Kidney (tissue), 14 donors: ENCODE data around the gene ASTN2. TPM values are rescaled to one million over a fixed set of nuclear protein-coding genes. Genes with fewer than 3 reads are reported as not detected.

Experiments
- DNase-seq, 5 donors: peaks; one replicate each; pipeline ENCODE4 v3.0.0-alpha.2; 2013 to 2020
- FAIRE-seq: peaks from 2 replicates; lab custom pipeline; 2012; peaks lifted over from hg19 to GRCh38; lab: Jason Lieb, UNC
- H3K27ac ChIP-seq, 2 donors: one replicate each; pipeline ENCODE4 v1.7.0; 2013; ENCODE audit warnings: low read depth in 2 of 2, low read length in 2 of 2, inconsistent platforms in 1 of 2
- H3K27me3 ChIP-seq: one replicate; pipeline ENCODE4 v1.7.1; 2013; ENCODE audit warnings: low read length, inconsistent platforms; ENCODE audit not compliant: control insufficient read depth, insufficient read depth
- H3K36me3 ChIP-seq, 3 donors: one replicate each; pipeline versions ENCODE4 v1.7.0 to v1.7.1; 2013; ENCODE audit warnings: low read length in 3 of 3, control low read depth in 1 of 3, inconsistent platforms in 1 of 3; ENCODE audit not compliant: insufficient read depth in 3 of 3, control insufficient read depth in 2 of 3
- H3K4me1 ChIP-seq, 3 donors: one replicate each; pipeline versions ENCODE4 v1.7.0 to v1.7.1; 2013; ENCODE audit warnings: low read length in 3 of 3, inconsistent platforms in 1 of 3, low read depth in 1 of 3; ENCODE audit not compliant: control insufficient read depth in 2 of 3, insufficient read depth in 2 of 3
- H3K4me3 ChIP-seq, 3 donors: one replicate each; pipeline versions ENCODE4 v1.7.0 to v1.8.1; 2013; ENCODE audit warnings: low read length in 3 of 3, control low read depth in 1 of 3, inconsistent platforms in 1 of 3
- H3K9ac ChIP-seq, 3 donors: one replicate each; pipeline versions ENCODE4 v1.7.0 to v1.7.1; 2013; ENCODE audit warnings: low read length in 3 of 3, control low read depth in 1 of 3, inconsistent platforms in 1 of 3
- H3K9me3 ChIP-seq, 3 donors: one replicate each; pipeline versions ENCODE4 v1.7.0 to v1.7.1; 2013; ENCODE audit warnings: low read length in 3 of 3, control low read depth in 1 of 3, inconsistent platforms in 1 of 3; ENCODE audit not compliant: control insufficient read depth in 2 of 3, insufficient read depth in 1 of 3
- intact Hi-C: fragments of 100-400 bp; cut with DNase I; formaldehyde crosslinking; loops from one replicate; pipeline ENCODE4 v1.11.1; 2022
- polyA plus RNA-seq: library from polyadenylated mRNA; stranded (reverse); fragments of 350-450 nt; fragmentation: Illumina TruSeq; extraction: RNeasy Lipid Tissue Mini Kit (QIAGEN cat#74804); gene quantifications from one replicate; pipeline ENCODE4 v1.2.3, GENCODE V29; 2014; ENCODE audit warnings: low read depth, low replicate concordance; ENCODE audit not compliant: insufficient read depth
- total RNA-seq: library from RNA; stranded (reverse); fragmentation: NEBNext Ultra II Directional; extraction: Animal tissue kit (Norgen Biotek cat#: 25700); gene quantifications from one replicate; pipeline ENCODE4 v1.2.1, GENCODE V29; 2021
- TF ChIP-seq, protein P1 (sequence below): IDR thresholded peaks from 3 replicates; pipeline ENCODE4 v1.5.1; 2012; ENCODE audit warnings: mild to moderate bottlenecking, moderate library complexity, borderline replicate concordance; ENCODE audit not compliant: insufficient read depth; ENCODE audit errors: extremely low read depth
- donor health status: control.
- donor health status: control.
- donor health status: control.
- donor health status: control.
- donor health status: control.
- donor health status: DM: yes; HTN: yes; CAD: no.
- donor health status: Normal renal cell carcinoma (clear cell type).

Gene ASTN2
- total and polyA plus RNA-seq, 2 donors from 2014 or later = 7.6 to 11.5 TPM

DNA sequence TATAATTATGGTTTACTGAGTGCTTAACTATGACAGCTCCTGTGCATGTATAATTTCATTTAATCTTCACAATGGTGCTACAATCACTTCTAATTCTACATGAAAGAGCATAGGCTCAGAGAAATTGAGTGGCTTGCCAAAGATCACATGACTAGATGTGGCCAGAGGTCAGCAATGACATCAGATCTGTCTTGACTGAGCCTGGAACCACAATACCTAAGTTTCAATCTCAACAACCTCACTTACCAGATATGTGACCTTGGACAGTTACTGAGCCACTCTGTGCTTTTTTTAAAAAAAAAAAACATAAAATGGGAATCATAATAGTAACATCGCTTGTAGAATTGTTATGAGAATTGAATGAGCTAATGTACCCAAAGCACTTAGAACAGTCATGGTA lies 597.1 kb downstream of the ASTN2 start:
- TF ChIP-seq, protein P1, sequence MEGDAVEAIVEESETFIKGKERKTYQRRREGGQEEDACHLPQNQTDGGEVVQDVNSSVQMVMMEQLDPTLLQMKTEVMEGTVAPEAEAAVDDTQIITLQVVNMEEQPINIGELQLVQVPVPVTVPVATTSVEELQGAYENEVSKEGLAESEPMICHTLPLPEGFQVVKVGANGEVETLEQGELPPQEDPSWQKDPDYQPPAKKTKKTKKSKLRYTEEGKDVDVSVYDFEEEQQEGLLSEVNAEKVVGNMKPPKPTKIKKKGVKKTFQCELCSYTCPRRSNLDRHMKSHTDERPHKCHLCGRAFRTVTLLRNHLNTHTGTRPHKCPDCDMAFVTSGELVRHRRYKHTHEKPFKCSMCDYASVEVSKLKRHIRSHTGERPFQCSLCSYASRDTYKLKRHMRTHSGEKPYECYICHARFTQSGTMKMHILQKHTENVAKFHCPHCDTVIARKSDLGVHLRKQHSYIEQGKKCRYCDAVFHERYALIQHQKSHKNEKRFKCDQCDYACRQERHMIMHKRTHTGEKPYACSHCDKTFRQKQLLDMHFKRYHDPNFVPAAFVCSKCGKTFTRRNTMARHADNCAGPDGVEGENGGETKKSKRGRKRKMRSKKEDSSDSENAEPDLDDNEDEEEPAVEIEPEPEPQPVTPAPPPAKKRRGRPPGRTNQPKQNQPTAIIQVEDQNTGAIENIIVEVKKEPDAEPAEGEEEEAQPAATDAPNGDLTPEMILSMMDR = no peak
- no peaks in the 10 kb centered on the region for H3K9me3 ChIP-seq
- H3K4me1 ChIP-seq = no peaks in the 10 kb centered on the region
- H3K27ac ChIP-seq = no peak overlapping the region
- H3K36me3 ChIP-seq = no peaks in the 10 kb centered on the region
- H3K27me3 ChIP-seq = no peaks in the 10 kb centered on the region
- FAIRE-seq (no peak), DNase-seq (no peak)
- H3K4me3 ChIP-seq = no peak overlapping the region
- H3K9ac ChIP-seq = no peak overlapping the region
- intact Hi-C loops = no loop called here

DNA sequence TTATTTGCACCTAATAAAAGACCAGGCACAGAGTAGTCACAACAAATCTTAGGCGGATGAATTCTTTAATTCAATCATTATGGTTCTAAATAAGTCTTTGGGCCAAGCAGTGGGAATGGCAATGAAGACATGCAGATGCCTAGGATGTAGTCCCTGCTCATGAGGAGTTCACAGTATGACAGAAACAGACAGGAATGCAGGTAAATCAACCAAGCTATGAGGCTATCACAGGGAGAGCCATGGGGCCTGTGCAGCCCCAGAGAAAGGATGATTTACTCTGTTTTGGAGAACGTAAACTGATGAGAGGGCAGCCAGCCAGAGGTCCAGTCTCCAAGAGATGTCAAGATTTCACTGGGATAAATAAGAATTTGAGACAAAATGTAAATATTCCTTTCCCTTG lies 598.4 kb downstream of the ASTN2 start:
- H3K4me3 ChIP-seq = no peak overlapping the region
- H3K4me1 ChIP-seq = no peaks in the 10 kb centered on the region
- no peak overlapping the region for H3K9ac ChIP-seq
- FAIRE-seq = no peak
- no peaks in the 10 kb centered on the region for H3K9me3 ChIP-seq
- DNase-seq = no peak
- no peaks in the 10 kb centered on the region for H3K36me3 ChIP-seq
- TF ChIP-seq, protein P1 = no peak
- H3K27ac ChIP-seq = no peak overlapping the region
- intact Hi-C loops = no loop called here
- H3K27me3 ChIP-seq = no peaks in the 10 kb centered on the region

DNA sequence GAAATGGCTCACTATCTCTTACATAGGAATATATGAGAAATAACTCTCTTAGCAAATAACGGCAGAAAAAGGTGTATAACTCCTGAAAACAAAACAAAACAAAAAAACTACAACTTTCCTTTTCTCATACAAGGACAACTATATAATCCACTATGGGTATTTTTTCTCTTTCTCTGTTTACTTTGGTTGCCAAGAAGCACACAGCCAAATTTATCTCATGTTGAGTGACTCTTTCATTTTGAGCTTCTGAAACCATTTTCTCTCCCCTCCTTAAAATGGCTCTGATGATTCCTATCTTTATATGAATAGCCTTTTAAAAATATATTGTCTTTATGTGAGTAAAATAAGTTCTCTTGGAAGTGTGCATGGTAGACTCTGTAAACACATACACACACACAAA lies 599.0 kb downstream of the ASTN2 start:
- no peak overlapping the region for H3K9ac ChIP-seq
- H3K9me3 ChIP-seq = no peaks in the 10 kb centered on the region
- H3K4me1 ChIP-seq = no peaks in the 10 kb centered on the region
- H3K27ac ChIP-seq = no peak overlapping the region
- intact Hi-C loops = no loop called here
- H3K27me3 ChIP-seq = no peaks in the 10 kb centered on the region
- DNase-seq = no peak
- no peak overlapping the region for H3K4me3 ChIP-seq
- H3K36me3 ChIP-seq = no peaks in the 10 kb centered on the region
- no peak for FAIRE-seq
- TF ChIP-seq, protein P1 = no peak

- H3K27me3 ChIP-seq = no peaks in the 10 kb centered on the region
- TF ChIP-seq, protein P1 = no peak
- H3K27ac ChIP-seq = no peak overlapping the region
- no peaks in the 10 kb centered on the region for H3K36me3 ChIP-seq
- H3K9me3 ChIP-seq = no peaks in the 10 kb centered on the region
- DNase-seq (no peak), FAIRE-seq (no peak)
- H3K4me3 ChIP-seq = no peak overlapping the region
- H3K9ac ChIP-seq = no peak overlapping the region
- intact Hi-C loops = no loop called here
- H3K4me1 ChIP-seq = no peaks in the 10 kb centered on the region
Observed at GRCh38 chr9:116813031-116813300, 601.9 kb downstream of the ASTN2 start.
